ENCODE results near the gene YEATS2. TPM values are rescaled to one million over a fixed set of nuclear protein-coding genes. Genes with fewer than 3 reads are reported as not detected.

YEATS2 gene
- total and polyA plus RNA-seq, 2 donors (not counting 3 experiments of a cell fraction or from before 2014, with no cell fraction given), result 30.2 to 59.9 TPM

- ChIA-PET CTCF (interaction anchor here (1.0 to 1.6 kb wide), 4 partner anchors 9 to 38 kb away, joined by 3 to 10 read pairs (median 4); partner anchors contain the start of gene YEATS2), POLR2A (no interaction called here)
- Histone ChIP-seq H3K4me1 (ENCODE audit: control insufficient read depth, extremely low read depth, insufficient read depth, low read length) (peaks cover 28% of the 10 kb centered on the region), H3K79me2 (ENCODE audit: control insufficient read depth, insufficient read depth, low read length) (peaks cover 8% of the 10 kb centered on the region), H3K9me3 (replicated peaks; ENCODE audit: control insufficient read depth, insufficient read depth, low read length) (no peaks in the 10 kb centered on the region), H3K36me3 (ENCODE audit: control insufficient read depth in 2 of 2, extremely low read depth in 1 of 2, insufficient read depth in 2 of 2, low read length in 2 of 2) (peaks cover 6 to 16% of the 10 kb centered on the region in 2 experiments), H4K20me1 (replicated peaks; ENCODE audit: control insufficient read depth, extremely low read depth, insufficient read depth, low read length) (no peaks in the 10 kb centered on the region), H3K9ac (replicated peaks; ENCODE audit: extremely low read depth, insufficient read depth, low read length) (peak overlapping the region; percentile 42), H3K4me3 (replicated peaks in 1 of 3; ENCODE audit: insufficient read depth in 1 of 3, low read depth in 1 of 3, low read length in 3 of 3) (peak overlapping the region in 1 of 3 experiments; percentile 21), H3K27me3 (ENCODE audit: control insufficient read depth in 2 of 2, insufficient read depth in 2 of 2, low read length in 2 of 2) (no peaks in the 10 kb centered on the region), H2AFZ (ENCODE audit: low read depth, low read length) (no peak overlapping the region), H3K4me2 (ENCODE audit: insufficient read depth, low read length) (peak overlapping the region; percentile 89), H3K27ac (ENCODE audit: insufficient read depth, low read depth, low read length) (peak overlapping the region; percentile 74), H3K9me1 (replicated peaks; ENCODE audit: control insufficient read depth, extremely low read depth, insufficient read depth, low read length) (no peaks in the 10 kb centered on the region)
- no TSS peak for BruUV-seq (replicated peaks)
- TF ChIP-seq JUN (IDR thresholded peaks at IDR 0.05; ENCODE audit: borderline replicate concordance, insufficient read depth, insufficient read length, low read depth) (peak; percentile 23), POLR2A (IDR thresholded peaks at IDR 0.05; ENCODE audit: low read depth, low read length) (no peak)
- dilution Hi-C loops (cut with MboI; ENCODE audit: extremely low pct_ligation_motif_present, low sequenced_read_pairs), result no loop called here
- intact Hi-C loops (cut with micrococcal nuclease), result loop anchor here (2.0 kb wide), 3 partner anchors 36 to 180 kb away; partner anchors contain the start of gene KLHL6
- FAIRE-seq (peak; percentile 91), DNase-seq (ENCODE audit: low read depth, low spot score) (peak; percentile 90)
Observed at GRCh38 chr3:183734750-183735494, 37.3 kb downstream of the YEATS2 start.

- dilution Hi-C loops (cut with MboI; ENCODE audit: extremely low pct_ligation_motif_present, low sequenced_read_pairs), result no loop called here
- intact Hi-C loops (cut with micrococcal nuclease), result no loop called here
- Histone ChIP-seq H3K9me3 (replicated peaks; ENCODE audit: control insufficient read depth, insufficient read depth, low read length) (no peaks in the 10 kb centered on the region), H3K36me3 (ENCODE audit: control insufficient read depth in 2 of 2, extremely low read depth in 1 of 2, insufficient read depth in 2 of 2, low read length in 2 of 2) (peaks cover 6 to 9% of the 10 kb centered on the region in 2 experiments), H3K9ac (replicated peaks; ENCODE audit: extremely low read depth, insufficient read depth, low read length) (no peak overlapping the region), H3K27ac (ENCODE audit: insufficient read depth, low read depth, low read length) (no peak overlapping the region), H3K27me3 (ENCODE audit: control insufficient read depth in 2 of 2, insufficient read depth in 2 of 2, low read length in 2 of 2) (no peaks in the 10 kb centered on the region), H3K9me1 (replicated peaks; ENCODE audit: control insufficient read depth, extremely low read depth, insufficient read depth, low read length) (no peaks in the 10 kb centered on the region), H3K4me1 (ENCODE audit: control insufficient read depth, extremely low read depth, insufficient read depth, low read length) (peaks cover 28% of the 10 kb centered on the region), H3K4me3 (replicated peaks in 1 of 3; ENCODE audit: insufficient read depth in 1 of 3, low read depth in 1 of 3, low read length in 3 of 3) (no peak overlapping the region), H3K4me2 (ENCODE audit: insufficient read depth, low read length) (no peak overlapping the region), H3K79me2 (ENCODE audit: control insufficient read depth, insufficient read depth, low read length) (peaks cover 8% of the 10 kb centered on the region), H4K20me1 (replicated peaks; ENCODE audit: control insufficient read depth, extremely low read depth, insufficient read depth, low read length) (no peaks in the 10 kb centered on the region), H2AFZ (ENCODE audit: low read depth, low read length) (no peak overlapping the region)
- BruUV-seq (replicated peaks), result no TSS peak
- TF ChIP-seq POLR2A (IDR thresholded peaks at IDR 0.05; ENCODE audit: low read depth, low read length) (no peak), FOS (IDR thresholded peaks at IDR 0.05; ENCODE audit: borderline replicate concordance, insufficient read depth, low read length) (no peak), GATA2 (IDR thresholded peaks at IDR 0.05; ENCODE audit: insufficient read depth, insufficient read length, low read depth, low read length) (no peak), EZH2 (IDR thresholded peaks at IDR 0.05; ENCODE audit: borderline replicate concordance, low read depth, low read length, severe bottlenecking) (no peak), POLR2AphosphoS5 (IDR thresholded peaks at IDR 0.05; ENCODE audit: insufficient read depth, low read depth, low read length) (no peak), MYC (IDR thresholded peaks at IDR 0.05; ENCODE audit: low read depth, low read length) (no peak), MAX (IDR thresholded peaks at IDR 0.05; ENCODE audit: insufficient read depth, insufficient read length) (no peak), JUN (IDR thresholded peaks at IDR 0.05; ENCODE audit: borderline replicate concordance, insufficient read depth, insufficient read length, low read depth) (no peak), CTCF (IDR thresholded peaks at IDR 0.05; ENCODE audit: extremely low read depth in 1 of 2, insufficient read depth in 1 of 2, low read depth in 1 of 2, low read length in 2 of 2) (no peak)
- ChIA-PET CTCF (interaction anchor here (1.1 kb wide), 1 partner anchor 30 kb away, joined by 4 read pairs; no protein-coding TSS in a partner anchor), POLR2A (no interaction called here)
- no peak for FAIRE-seq
- DNase-seq (ENCODE audit: low read depth, low spot score), result no peak
Observed at GRCh38 chr3:183737116-183737515, 39.5 kb downstream of the YEATS2 start.
